ENCODE measurements around the gene GAGE1.
A peak's percentile ranks its signal among the peaks of the same experiment; 100 is the strongest.
"Not testable (repeated sequence)": the region's sequence is repeated elsewhere in the genome, so short reads cannot be mapped to it uniquely, and the experiment has no call there.

GAGE1 gene, protein sequence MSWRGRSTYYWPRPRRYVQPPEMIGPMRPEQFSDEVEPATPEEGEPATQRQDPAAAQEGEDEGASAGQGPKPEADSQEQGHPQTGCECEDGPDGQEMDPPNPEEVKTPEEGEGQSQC

GRCh38 chrX:49598720-49599119 is at the start of gene GAGE1:
GAGE1 (plus strand) TSS chrX:49599020; CDS start chrX:49600175, 1,155 bp downstream.
- not testable (repeated sequence) for DNase-seq

DNA sequence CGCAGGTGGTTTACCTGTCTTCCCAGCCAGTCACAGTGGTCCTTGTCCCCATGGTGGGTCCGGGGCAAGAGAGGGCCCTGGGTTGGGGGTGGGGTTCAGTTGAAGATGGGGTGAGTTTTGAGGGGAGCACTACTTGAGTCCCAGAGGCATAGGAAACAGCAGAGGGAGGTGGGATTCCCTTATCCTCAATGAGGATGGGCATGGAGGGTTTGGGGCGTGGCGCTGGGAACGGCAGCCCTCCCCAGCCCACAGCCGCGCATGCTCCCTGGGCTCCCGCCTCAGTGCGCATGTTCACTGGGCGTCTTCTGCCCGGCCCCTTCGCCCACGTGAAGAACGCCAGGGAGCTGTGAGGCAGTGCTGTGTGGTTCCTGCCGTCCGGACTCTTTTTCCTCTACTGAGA is 47.8 kb upstream of the GAGE1 start, which contains the start of gene GAGE12E:
Gene GAGE12E, plus strand, starts transcription at position 301 of the 400 bp plus-strand sequence. CDS start 1,155 bp downstream, outside the sequence.
- not testable (repeated sequence) for DNase-seq

DNA sequence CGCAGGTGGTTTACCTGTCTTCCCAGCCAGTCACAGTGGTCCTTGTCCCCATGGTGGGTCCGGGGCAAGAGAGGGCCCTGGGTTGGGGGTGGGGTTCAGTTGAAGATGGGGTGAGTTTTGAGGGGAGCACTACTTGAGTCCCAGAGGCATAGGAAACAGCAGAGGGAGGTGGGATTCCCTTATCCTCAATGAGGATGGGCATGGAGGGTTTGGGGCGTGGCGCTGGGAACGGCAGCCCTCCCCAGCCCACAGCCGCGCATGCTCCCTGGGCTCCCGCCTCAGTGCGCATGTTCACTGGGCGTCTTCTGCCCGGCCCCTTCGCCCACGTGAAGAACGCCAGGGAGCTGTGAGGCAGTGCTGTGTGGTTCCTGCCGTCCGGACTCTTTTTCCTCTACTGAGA is 38.3 kb upstream of the GAGE1 start, which contains the start of gene GAGE12F:
Gene GAGE12F, plus strand, starts transcription at position 301 of the 400 bp plus-strand sequence. CDS start 1,155 bp downstream, outside the sequence.
- DNase-seq: not testable (repeated sequence)

DNA sequence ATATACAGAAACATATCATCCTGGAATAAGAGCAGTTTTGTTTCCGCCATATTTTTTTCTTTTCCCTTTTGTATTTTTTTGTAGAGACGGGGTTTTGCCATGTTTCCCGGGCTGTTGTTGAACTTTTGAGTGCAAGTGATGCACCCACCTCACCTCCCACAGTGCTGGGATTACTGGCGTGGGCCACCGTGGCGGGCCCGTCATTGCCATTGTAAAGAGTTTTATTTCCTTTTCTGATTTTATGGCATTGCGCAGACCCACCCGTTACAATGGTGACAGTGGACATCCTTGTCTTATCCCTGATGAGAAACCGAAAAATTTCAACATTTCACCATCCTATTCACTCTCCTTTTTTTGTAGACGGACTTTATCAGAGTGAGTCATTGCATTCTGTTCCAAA is 30.1 kb upstream of the GAGE1 start:
- not testable (repeated sequence) for DNase-seq

GRCh38 chrX:49569152-49569551 is 29.7 kb upstream of the GAGE1 start:
- not testable (repeated sequence) for DNase-seq

DNA sequence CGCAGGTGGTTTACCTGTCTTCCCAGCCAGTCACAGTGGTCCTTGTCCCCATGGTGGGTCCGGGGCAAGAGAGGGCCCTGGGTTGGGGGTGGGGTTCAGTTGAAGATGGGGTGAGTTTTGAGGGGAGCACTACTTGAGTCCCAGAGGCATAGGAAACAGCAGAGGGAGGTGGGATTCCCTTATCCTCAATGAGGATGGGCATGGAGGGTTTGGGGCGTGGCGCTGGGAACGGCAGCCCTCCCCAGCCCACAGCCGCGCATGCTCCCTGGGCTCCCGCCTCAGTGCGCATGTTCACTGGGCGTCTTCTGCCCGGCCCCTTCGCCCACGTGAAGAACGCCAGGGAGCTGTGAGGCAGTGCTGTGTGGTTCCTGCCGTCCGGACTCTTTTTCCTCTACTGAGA is 28.7 kb upstream of the GAGE1 start, which contains the start of gene GAGE12G:
Gene GAGE12G, plus strand, starts transcription at position 301 of the 400 bp plus-strand sequence. CDS start 1,155 bp downstream, outside the sequence.
- DNase-seq: not testable (repeated sequence)

GRCh38 chrX:49579649-49580048 is 19.2 kb upstream of the GAGE1 start, which contains the start of gene GAGE12H:
GAGE12H (plus strand) TSS chrX:49579949; CDS start chrX:49581104, 1,155 bp downstream.
- DNase-seq: not testable (repeated sequence)

GRCh38 chrX:49589196-49589595 is 9.6 kb upstream of the GAGE1 start, which contains the start of gene GAGE2A:
GAGE2A (plus strand) TSS chrX:49589496; CDS start chrX:49590651, 1,155 bp downstream.
- not testable (repeated sequence) for DNase-seq

DNA sequence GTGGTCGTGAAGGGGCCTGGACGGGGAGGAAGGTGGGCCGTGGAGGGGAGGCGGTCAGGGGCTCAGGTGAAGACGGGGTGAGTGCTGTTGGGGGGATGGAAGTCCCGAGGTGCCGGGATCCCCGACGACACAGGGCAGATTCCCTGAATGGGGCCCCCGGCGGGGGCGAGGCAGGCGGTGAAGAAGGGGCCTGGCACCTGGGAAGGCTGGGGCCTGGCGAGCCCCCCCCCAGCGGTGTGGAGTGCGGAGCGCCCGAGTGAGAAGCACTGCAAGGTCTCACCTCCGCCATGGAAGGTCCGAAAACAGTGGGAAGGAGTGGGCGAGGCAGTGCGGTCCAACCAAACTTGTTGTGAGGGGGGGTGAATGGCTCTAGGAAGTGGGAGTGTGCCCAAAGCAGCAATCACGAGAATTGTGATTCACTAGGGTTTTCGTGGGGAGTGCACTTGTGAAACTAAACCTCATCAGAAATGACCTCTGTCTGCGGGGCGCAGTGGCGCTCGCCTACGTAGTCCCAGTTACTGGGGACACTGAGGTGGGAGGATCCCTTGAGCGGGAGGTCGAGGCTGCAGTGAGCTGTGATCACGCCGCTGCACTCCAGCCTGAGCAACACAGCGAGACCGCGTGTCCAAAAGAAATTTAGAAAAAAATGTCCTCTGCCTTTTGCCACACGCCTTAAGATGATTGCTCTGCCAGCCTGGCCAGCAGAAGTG is 8.9 kb upstream of the GAGE1 start:
- not testable (repeated sequence) for DNase-seq

GRCh38 chrX:49590488-49590887 is 8.3 kb upstream of the GAGE1 start:
- not testable (repeated sequence) for DNase-seq

DNA sequence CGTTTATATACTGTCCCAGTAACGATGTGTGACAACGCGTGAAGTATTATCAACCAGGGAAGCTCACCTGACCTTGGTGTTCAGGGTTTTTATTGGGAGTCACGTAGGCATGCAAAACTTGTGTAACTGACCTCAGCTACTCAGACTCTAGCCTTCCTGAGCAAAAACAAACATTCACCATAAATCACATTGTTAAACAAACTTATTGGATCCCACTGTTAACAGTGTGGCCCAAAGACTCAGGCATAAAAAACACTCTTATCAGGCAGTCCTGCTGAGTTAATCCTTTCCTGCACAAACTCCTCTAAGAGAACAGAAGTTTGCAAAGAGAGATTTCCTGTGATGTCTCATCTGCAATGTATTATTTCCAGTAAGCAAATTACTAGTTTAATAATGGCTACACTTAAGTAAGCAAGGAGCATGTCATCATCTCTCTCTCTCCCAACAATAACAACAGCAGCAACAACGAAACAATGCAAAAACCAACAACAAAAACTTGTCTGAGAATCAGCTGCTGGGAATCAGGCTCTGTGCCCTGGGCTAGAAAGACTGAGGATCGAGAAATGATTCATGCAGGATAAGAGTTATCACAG is 12.0 kb downstream of the GAGE1 start:
- no peak for DNase-seq

DNA sequence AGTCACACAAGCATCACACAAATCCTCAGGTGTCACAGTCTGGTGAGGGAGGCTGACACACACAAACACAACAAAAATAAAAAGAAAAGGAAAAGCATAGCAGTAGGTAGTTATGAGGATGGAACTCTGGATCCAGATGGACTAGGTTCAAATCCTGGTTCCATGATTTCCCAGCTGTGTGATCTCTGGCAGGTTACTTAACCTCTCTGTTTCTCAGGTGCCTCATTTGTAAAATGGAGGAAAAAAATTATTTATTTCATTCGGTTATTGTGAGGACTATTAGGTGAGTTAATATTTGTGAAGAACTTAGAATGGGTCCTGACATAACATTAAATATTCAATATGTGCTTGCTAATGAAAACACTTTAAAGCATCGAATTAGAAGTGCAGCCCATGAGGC is 19.8 kb downstream of the GAGE1 start:
- no peak for DNase-seq

GRCh38 chrX:49627086-49627777 is 28.4 kb downstream of the GAGE1 start:
- peak in 3 of 56 donors; percentile 0 to 9 (median 1) for DNase-seq

- no peak for DNase-seq
Observed at GRCh38 chrX:49644991-49645637, 46.3 kb downstream of the GAGE1 start.

GRCh38 chrX:49656533-49656932 is 57.7 kb downstream of the GAGE1 start:
- no peak for DNase-seq

Measured in nucleus accumbens (tissue), 56 donors.